Natural killer cell (primary cell): ENCODE measurements around the gene RYR2. TPM values are rescaled to one million over a fixed set of nuclear protein-coding genes. Genes with fewer than 3 reads are reported as not detected.

Experiments
- ATAC-seq, 3 donors: fragments of 150-1000 bp in 2 of 3; fragments of 200-7000 bp in 1 of 3; cut with Tn5 transposase; 1 replicate in 1 of 3; 2 replicates in 2 of 3; pipeline ENCODE4 v1.10.0; 2021; ENCODE audit warnings: mild to moderate bottlenecking in 2 of 3, moderate library complexity in 2 of 3
- DNase-seq, 2 donors: peaks; one replicate each; pipeline versions ENCODE4 v3.0.0 to v3.0.0-alpha.2; 2013 to 2021; ENCODE audit warnings: mixed read lengths in 1 of 2
- H3K27ac ChIP-seq: one replicate; pipeline ENCODE4 v1.5.1; 2013; ENCODE audit warnings: mild to moderate bottlenecking, low read length
- H3K27me3 ChIP-seq: one replicate; pipeline ENCODE4 v1.6.1; 2013; ENCODE audit warnings: low read length; ENCODE audit not compliant: control insufficient read depth, insufficient read depth
- H3K36me3 ChIP-seq: one replicate; pipeline ENCODE4 v1.6.1; 2013; ENCODE audit warnings: low read length; ENCODE audit not compliant: control insufficient read depth, insufficient read depth
- H3K4me1 ChIP-seq: one replicate; pipeline ENCODE4 v1.6.1; 2013; ENCODE audit warnings: low read length; ENCODE audit not compliant: control insufficient read depth, insufficient read depth
- H3K4me3 ChIP-seq: one replicate; pipeline ENCODE4 v1.5.1; 2013; ENCODE audit warnings: low read length
- H3K9me3 ChIP-seq: one replicate; pipeline ENCODE4 v1.6.1; 2013; ENCODE audit warnings: low read length; ENCODE audit not compliant: control insufficient read depth, insufficient read depth
- H3K27ac Mint-ChIP-seq, 2 donors: one replicate each; pipeline ENCODE4 v1.8.0; 2022; ENCODE audit warnings: mild to moderate bottlenecking in 2 of 2, mixed read lengths in 2 of 2, moderate library complexity in 1 of 2
- H3K27me3 Mint-ChIP-seq, 2 donors: one replicate each; pipeline ENCODE4 v1.8.0; 2022; ENCODE audit warnings: low read depth in 2 of 2, mixed read lengths in 2 of 2
- H3K36me3 Mint-ChIP-seq: one replicate; pipeline ENCODE4 v1.8.0; 2022; ENCODE audit warnings: mixed read lengths
- H3K4me1 Mint-ChIP-seq, 2 donors: one replicate each; pipeline ENCODE4 v1.8.0; 2022; ENCODE audit warnings: mixed read lengths in 2 of 2
- H3K4me3 Mint-ChIP-seq: one replicate; pipeline ENCODE4 v1.8.0; 2022; ENCODE audit warnings: mild to moderate bottlenecking, moderate library complexity, mixed read lengths
- H3K9me3 Mint-ChIP-seq, 2 donors: one replicate each; pipeline ENCODE4 v1.8.0; 2022; ENCODE audit warnings: mixed read lengths in 2 of 2
- CTCF ChIP-seq: fragments of 200-600 bp; IDR thresholded peaks from one replicate; pipeline ENCODE4 v1.8.0; 2022; ENCODE audit warnings: antibody characterized with exemption
- WGBS: methylation state at CpG from one replicate; pipeline ENCODE4 v1.1.7; 2013; ENCODE audit warnings: missing lambda C conversion rate; ENCODE audit not compliant: insufficient coverage; 5-methylcytosine and 5-hydroxymethylcytosine counted together
- intact Hi-C: fragments of 100-400 bp; cut with micrococcal nuclease; formaldehyde crosslinking; loops from one replicate; pipeline ENCODE4 v1.14.2; 2022
- total RNA-seq, 4 donors: library from RNA; stranded (reverse); fragments of 120-200 nt in 1 of 4; gene quantifications; one replicate each; pipeline versions ENCODE4 v1.2.3 to v1.2.4, GENCODE V29; 2013 to 2022

Gene RYR2
- total RNA-seq, 3 donors from 2014 or later (not counting 1 experiment from before 2014, with no cell fraction given): 0.13 to 1.2 (median 0.38) TPM

GRCh38 chr1:237091691-237092090 is 49.7 kb downstream of the RYR2 start:
- Mint-ChIP-seq H3K4me3 (no peak overlapping the region), H3K36me3 (no peaks in the 10 kb centered on the region), H3K27me3 (peaks cover 0 to 7% of the 10 kb centered on the region in 2 donors), H3K4me1 (no peaks in the 10 kb centered on the region), H3K9me3 (peaks cover 2 to 3% of the 10 kb centered on the region in 2 donors), H3K27ac (no peak overlapping the region)
- no peak for TF ChIP-seq CTCF
- Histone ChIP-seq H3K27ac (no peak overlapping the region), H3K27me3 (no peaks in the 10 kb centered on the region), H3K9me3 (no peaks in the 10 kb centered on the region), H3K4me1 (no peaks in the 10 kb centered on the region), H3K36me3 (no peaks in the 10 kb centered on the region), H3K4me3 (no peak overlapping the region)
- ATAC-seq (no peak), DNase-seq (no peak)
- intact Hi-C loops: no loop called here
- 89% methylated on average over 2 of the region's 3 CpGs for WGBS

- WGBS: 78% methylated on average over 12 of the region's 12 CpGs
- no peak overlapping the region for H3K4me3 ChIP-seq
- Mint-ChIP-seq H3K27ac (no peak overlapping the region), H3K27me3 (peaks cover 0 to 7% of the 10 kb centered on the region in 2 donors), H3K9me3 (peaks cover 4 to 6% of the 10 kb centered on the region in 2 donors), H3K4me1 (no peaks in the 10 kb centered on the region), H3K4me3 (no peak overlapping the region), H3K36me3 (no peaks in the 10 kb centered on the region)
- H3K9me3 ChIP-seq: no peaks in the 10 kb centered on the region
- no peak for TF ChIP-seq CTCF
- no peaks in the 10 kb centered on the region for H3K4me1 ChIP-seq
- no peaks in the 10 kb centered on the region for H3K27me3 ChIP-seq
- ATAC-seq (no peak), DNase-seq (no peak)
- intact Hi-C loops: no loop called here
- no peaks in the 10 kb centered on the region for H3K36me3 ChIP-seq
- no peak overlapping the region for H3K27ac ChIP-seq
Observed at GRCh38 chr1:237093691-237094090, 51.7 kb downstream of the RYR2 start.

- Histone ChIP-seq H3K27me3 (no peaks in the 10 kb centered on the region), H3K9me3 (no peaks in the 10 kb centered on the region), H3K36me3 (no peaks in the 10 kb centered on the region), H3K27ac (no peak overlapping the region), H3K4me3 (no peak overlapping the region), H3K4me1 (no peaks in the 10 kb centered on the region)
- Mint-ChIP-seq H3K27me3 (peaks cover 0 to 4% of the 10 kb centered on the region in 2 donors), H3K27ac (no peak overlapping the region), H3K4me1 (no peaks in the 10 kb centered on the region), H3K9me3 (peaks cover 2 to 6% of the 10 kb centered on the region in 2 donors), H3K36me3 (no peaks in the 10 kb centered on the region), H3K4me3 (no peak overlapping the region)
- intact Hi-C loops: no loop called here
- WGBS: 74% methylated on average over 3 of the region's 3 CpGs
- no peak for TF ChIP-seq CTCF
- DNase-seq: no peak
- no peak for ATAC-seq
Observed at GRCh38 chr1:237098541-237098940, 56.6 kb downstream of the RYR2 start.

- H3K27me3 Mint-ChIP-seq: peaks cover 0 to 2% of the 10 kb centered on the region in 2 donors
- no peak for TF ChIP-seq CTCF
- no peak overlapping the region for H3K4me3 ChIP-seq
- no peak overlapping the region for H3K27ac Mint-ChIP-seq
- no peaks in the 10 kb centered on the region for H3K27me3 ChIP-seq
- peaks cover 2 to 3% of the 10 kb centered on the region in 2 donors for H3K9me3 Mint-ChIP-seq
- no peaks in the 10 kb centered on the region for H3K36me3 Mint-ChIP-seq
- ATAC-seq (no peak), DNase-seq (no peak)
- no peaks in the 10 kb centered on the region for H3K9me3 ChIP-seq
- no peaks in the 10 kb centered on the region for H3K4me1 Mint-ChIP-seq
- H3K36me3 ChIP-seq: no peaks in the 10 kb centered on the region
- H3K4me1 ChIP-seq: no peaks in the 10 kb centered on the region
- WGBS: 91% methylated on average over 5 of the region's 5 CpGs
- H3K27ac ChIP-seq: no peak overlapping the region
- intact Hi-C loops: no loop called here
- no peak overlapping the region for H3K4me3 Mint-ChIP-seq
Observed at GRCh38 chr1:237103021-237103420, 61.0 kb downstream of the RYR2 start.
